ENCODE measurements around the gene CPNE9.

- TF ChIP-seq CTCF (conservative IDR thresholded peaks at IDR 0.05; ENCODE audit: low read depth in 2 of 2) (no peak), STAT1 (IDR thresholded peaks at IDR 0.05; ENCODE audit: unreplicated experiment) (no peak), EZH2 (IDR thresholded peaks at IDR 0.05; ENCODE audit: low read depth, unreplicated experiment) (no peak)
Observed at GRCh38 chr3:9695746-9696145, 7.9 kb upstream of the CPNE9 start.
